ENCODE results near the gene PHF23.

Gene PHF23

GRCh38 chr17:7283471-7284216 lies 44.4 kb upstream of the PHF23 start:
- H3K4me3 ChIP-seq (ENCODE audit: low read depth in 1 of 2, low read length in 2 of 2), result no peak overlapping the region
- no peaks in the 10 kb centered on the region for H3K36me3 ChIP-seq (ENCODE audit: insufficient read depth, low read length)
- ATAC-seq (ENCODE audit: insufficient read depth, low read depth) (no peak), DNase-seq (no peak)
- peaks cover 27% of the 10 kb centered on the region for H3K4me1 ChIP-seq (ENCODE audit: insufficient read depth, low read length)
- H4K20me1 ChIP-seq (ENCODE audit: insufficient read depth, low read length), result no peaks in the 10 kb centered on the region
- peaks cover 15% of the 10 kb centered on the region for H3K27me3 ChIP-seq (ENCODE audit: insufficient read depth, low read length, poor library complexity)
- H3K4me2 ChIP-seq (ENCODE audit: insufficient read depth, low read length), result no peak overlapping the region
- H2AFZ ChIP-seq (ENCODE audit: low read depth, low read length), result no peak overlapping the region
- no peaks in the 10 kb centered on the region for H3K79me2 ChIP-seq (ENCODE audit: insufficient read depth, low read length)
- H3K9me3 ChIP-seq (ENCODE audit: insufficient read depth, low read length, severe bottlenecking), result no peaks in the 10 kb centered on the region
- no peak overlapping the region for H3K27ac ChIP-seq (ENCODE audit: low read length)
- no peak for TF ChIP-seq EZH2 (IDR thresholded peaks at IDR 0.05; ENCODE audit: borderline replicate concordance, low read depth, low read length, severe bottlenecking)
- TF ChIP-seq, protein P1, sequence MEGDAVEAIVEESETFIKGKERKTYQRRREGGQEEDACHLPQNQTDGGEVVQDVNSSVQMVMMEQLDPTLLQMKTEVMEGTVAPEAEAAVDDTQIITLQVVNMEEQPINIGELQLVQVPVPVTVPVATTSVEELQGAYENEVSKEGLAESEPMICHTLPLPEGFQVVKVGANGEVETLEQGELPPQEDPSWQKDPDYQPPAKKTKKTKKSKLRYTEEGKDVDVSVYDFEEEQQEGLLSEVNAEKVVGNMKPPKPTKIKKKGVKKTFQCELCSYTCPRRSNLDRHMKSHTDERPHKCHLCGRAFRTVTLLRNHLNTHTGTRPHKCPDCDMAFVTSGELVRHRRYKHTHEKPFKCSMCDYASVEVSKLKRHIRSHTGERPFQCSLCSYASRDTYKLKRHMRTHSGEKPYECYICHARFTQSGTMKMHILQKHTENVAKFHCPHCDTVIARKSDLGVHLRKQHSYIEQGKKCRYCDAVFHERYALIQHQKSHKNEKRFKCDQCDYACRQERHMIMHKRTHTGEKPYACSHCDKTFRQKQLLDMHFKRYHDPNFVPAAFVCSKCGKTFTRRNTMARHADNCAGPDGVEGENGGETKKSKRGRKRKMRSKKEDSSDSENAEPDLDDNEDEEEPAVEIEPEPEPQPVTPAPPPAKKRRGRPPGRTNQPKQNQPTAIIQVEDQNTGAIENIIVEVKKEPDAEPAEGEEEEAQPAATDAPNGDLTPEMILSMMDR (IDR thresholded peaks at IDR 0.05; ENCODE audit: borderline replicate concordance, extremely low read depth, low read length, poor library complexity, severe bottlenecking), result no peak
- no peak overlapping the region for H3K9ac ChIP-seq (ENCODE audit: low read depth, low read length)

DNA sequence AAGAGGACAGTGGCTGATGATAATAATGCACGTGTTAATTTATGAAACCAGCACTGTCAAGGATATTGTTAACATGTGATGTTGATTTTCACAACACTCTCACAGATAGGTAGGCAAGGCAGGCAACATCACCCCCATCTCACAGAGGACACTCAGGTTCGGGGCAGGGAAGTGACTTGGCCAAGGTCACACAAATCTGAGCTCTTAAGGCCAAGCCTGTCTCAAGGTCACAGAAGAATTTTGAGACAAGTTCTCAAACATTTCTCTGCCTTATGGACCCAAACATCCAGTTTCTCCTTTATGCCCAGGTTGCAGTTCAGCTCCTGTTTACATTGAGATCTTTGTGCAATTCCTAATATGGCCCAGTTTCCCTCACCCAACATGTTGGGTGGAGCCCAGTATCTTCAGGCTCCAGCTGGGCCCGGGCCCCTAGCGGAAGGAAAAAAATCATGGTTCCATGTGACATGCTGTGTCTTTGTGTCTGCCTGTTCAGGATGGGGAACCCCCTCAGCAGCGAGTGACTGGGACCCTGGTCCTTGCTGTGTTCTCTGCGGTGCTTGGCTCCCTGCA lies 43.6 kb upstream of the PHF23 start:
- Histone ChIP-seq H3K27ac (ENCODE audit: low read length) (no peak overlapping the region), H4K20me1 (ENCODE audit: insufficient read depth, low read length) (no peaks in the 10 kb centered on the region), H3K79me2 (ENCODE audit: insufficient read depth, low read length) (no peaks in the 10 kb centered on the region), H3K9ac (ENCODE audit: low read depth, low read length) (no peak overlapping the region), H3K4me2 (ENCODE audit: insufficient read depth, low read length) (no peak overlapping the region), H3K27me3 (ENCODE audit: insufficient read depth, low read length, poor library complexity) (peaks cover 13% of the 10 kb centered on the region), H3K9me3 (ENCODE audit: insufficient read depth, low read length, severe bottlenecking) (no peaks in the 10 kb centered on the region), H2AFZ (ENCODE audit: low read depth, low read length) (no peak overlapping the region), H3K4me3 (ENCODE audit: low read depth in 1 of 2, low read length in 2 of 2) (no peak overlapping the region), H3K36me3 (ENCODE audit: insufficient read depth, low read length) (no peaks in the 10 kb centered on the region), H3K4me1 (ENCODE audit: insufficient read depth, low read length) (peaks cover 27% of the 10 kb centered on the region)
- ATAC-seq (ENCODE audit: insufficient read depth, low read depth) (no peak), DNase-seq (no peak)
- TF ChIP-seq, protein P1 (IDR thresholded peaks at IDR 0.05; ENCODE audit: borderline replicate concordance, extremely low read depth, low read length, poor library complexity, severe bottlenecking), result no peak
- no peak for TF ChIP-seq EZH2 (IDR thresholded peaks at IDR 0.05; ENCODE audit: borderline replicate concordance, low read depth, low read length, severe bottlenecking)

GRCh38 chr17:7281953-7282751 lies 42.9 kb upstream of the PHF23 start:
- H3K4me1 ChIP-seq (ENCODE audit: insufficient read depth, low read length), result peaks cover 27% of the 10 kb centered on the region
- H3K4me2 ChIP-seq (ENCODE audit: insufficient read depth, low read length), result peak overlapping the region; percentile 65
- ATAC-seq (ENCODE audit: insufficient read depth, low read depth) (no peak), DNase-seq (no peak)
- no peaks in the 10 kb centered on the region for H4K20me1 ChIP-seq (ENCODE audit: insufficient read depth, low read length)
- peak overlapping the region; percentile 8; the same call in 1 of the 2 replicates for H2AFZ ChIP-seq (ENCODE audit: low read depth, low read length)
- H3K9ac ChIP-seq (ENCODE audit: low read depth, low read length), result peak overlapping the region; percentile 27; the same call in 1 of the 2 replicates
- H3K27ac ChIP-seq (ENCODE audit: low read length), result no peak overlapping the region
- no peaks in the 10 kb centered on the region for H3K79me2 ChIP-seq (ENCODE audit: insufficient read depth, low read length)
- no peaks in the 10 kb centered on the region for H3K9me3 ChIP-seq (ENCODE audit: insufficient read depth, low read length, severe bottlenecking)
- peaks cover 8% of the 10 kb centered on the region for H3K27me3 ChIP-seq (ENCODE audit: insufficient read depth, low read length, poor library complexity)
- no peaks in the 10 kb centered on the region for H3K36me3 ChIP-seq (ENCODE audit: insufficient read depth, low read length)
- TF ChIP-seq, protein P1 (IDR thresholded peaks at IDR 0.05; ENCODE audit: borderline replicate concordance, extremely low read depth, low read length, poor library complexity, severe bottlenecking), result no peak
- no peak for TF ChIP-seq EZH2 (IDR thresholded peaks at IDR 0.05; ENCODE audit: borderline replicate concordance, low read depth, low read length, severe bottlenecking)
- H3K4me3 ChIP-seq (ENCODE audit: low read depth in 1 of 2, low read length in 2 of 2), result peak overlapping the region in 1 of 2 experiments; percentile 49; a peak in 2 of 4 replicates

Data from DND-41 (cell line).